A673 (cell line): ENCODE data around the gene NKX2-4. TPM values are rescaled to one million over a fixed set of nuclear protein-coding genes. Genes with fewer than 3 reads are reported as not detected.

Experiments used
- BruUV-seq: library from RNA; stranded (reverse); fragments of 400-500 nt; replicated peaks from 2 replicates; lab custom pipeline; 2021; lab: Mats Ljungman, UMichigan
- CTCF ChIA-PET: fragments of 300-600 bp; sonication (Branson Sonifier 250); formaldehyde crosslinking; loops from one replicate; lab custom pipeline; 2022; ENCODE audit warnings: antibody characterized with exemption; lab: Charles Lee
- POLR2A ChIA-PET: fragments of 300-600 bp; sonication (Branson Sonifier 250); formaldehyde crosslinking; loops from one replicate; lab custom pipeline; 2022; ENCODE audit warnings: antibody characterized with exemption; ENCODE audit not compliant: low non-redundant PET; lab: Charles Lee
- DNase-seq: peaks from one replicate; pipeline ENCODE4 v3.0.0-alpha.2; 2015; ENCODE audit warnings: low spot score
- H3K27ac ChIP-seq: fragments of 200-600 bp; sonication (generic); 2 replicates; pipeline ENCODE4 v1.5.1; 2016; ENCODE audit warnings: mixed run types, low read depth, mild to moderate bottlenecking, mixed read lengths, antibody characterized with exemption, low read length; ENCODE audit not compliant: poor library complexity, severe bottlenecking
- H3K27me3 ChIP-seq: fragments of 200-600 bp; sonication (generic); replicated peaks from 2 replicates; pipeline ENCODE4 v1.6.1; 2017; ENCODE audit warnings: mixed run types, low read depth, mild to moderate bottlenecking, mixed read lengths, antibody characterized with exemption, low read length; ENCODE audit not compliant: insufficient read depth, poor library complexity
- H3K36me3 ChIP-seq: fragments of 200-600 bp; sonication (generic); 2 replicates; pipeline ENCODE4 v1.6.1; 2016; ENCODE audit warnings: mixed run types, mild to moderate bottlenecking, mixed read lengths, antibody characterized with exemption, low read length; ENCODE audit not compliant: insufficient read depth, poor library complexity, severe bottlenecking
- H3K4me1 ChIP-seq: fragments of 200-600 bp; sonication (generic); 2 replicates; pipeline ENCODE4 v1.6.1; 2017; ENCODE audit warnings: mixed run types, mild to moderate bottlenecking, mixed read lengths, antibody characterized with exemption, low read length; ENCODE audit not compliant: insufficient read depth, poor library complexity, severe bottlenecking
- H3K4me3 ChIP-seq: fragments of 200-600 bp; sonication (generic); 2 replicates; pipeline ENCODE4 v1.5.1; 2016; ENCODE audit warnings: low read depth, mixed run types, mild to moderate bottlenecking, mixed read lengths, low read length; ENCODE audit not compliant: poor library complexity, severe bottlenecking
- H3K9me3 ChIP-seq: fragments of 200-600 bp; sonication (generic); 2 replicates; pipeline ENCODE4 v1.6.1; 2016; ENCODE audit warnings: mixed run types, low read depth, mild to moderate bottlenecking, mixed read lengths, antibody characterized with exemption, low read length; ENCODE audit not compliant: poor library complexity, severe bottlenecking
- CTCF ChIP-seq: fragments of 300-800, 200-600 bp; sonication (generic); conservative IDR thresholded peaks from 2 replicates; pipeline ENCODE4 v1.5.1; 2017; ENCODE audit warnings: low read depth, mild to moderate bottlenecking, antibody characterized with exemption, low read length, moderate library complexity, mixed read lengths
- EZH2 ChIP-seq: fragments of 200-600 bp; sonication (generic); IDR thresholded peaks from 2 replicates; pipeline ENCODE4 v1.6.1; 2017; ENCODE audit warnings: borderline replicate concordance, low read depth, mild to moderate bottlenecking, mixed read lengths, antibody characterized with exemption, low read length; ENCODE audit not compliant: poor library complexity, severe bottlenecking
- intact Hi-C: fragments of 100-400 bp; cut with micrococcal nuclease; formaldehyde crosslinking; loops from one replicate; pipeline ENCODE4 v1.10.0; 2022; ENCODE audit not compliant: unreplicated experiment
- total RNA-seq: library from RNA; stranded (reverse); gene quantifications from 2 replicates; pipeline ENCODE4 v1.2.3, GENCODE V29; 2021

NKX2-4 gene
- total RNA-seq, 1 experiment from 2014 or later: 0.13 TPM

GRCh38 chr20:21357844-21358243 lies 39.5 kb downstream of the NKX2-4 start:
- H3K27ac ChIP-seq: no peak overlapping the region
- no peak for TF ChIP-seq EZH2
- TF ChIP-seq CTCF: no peak
- CTCF ChIA-PET: no interaction called here
- H3K36me3 ChIP-seq: peaks cover 47% of the 10 kb centered on the region
- H3K27me3 ChIP-seq: no peaks in the 10 kb centered on the region
- DNase-seq: peak; percentile 17
- H3K9me3 ChIP-seq: no peaks in the 10 kb centered on the region
- BruUV-seq: no TSS peak
- POLR2A ChIA-PET: no interaction called here
- peaks cover 19% of the 10 kb centered on the region for H3K4me1 ChIP-seq
- no peak overlapping the region for H3K4me3 ChIP-seq
- intact Hi-C loops: no loop called here

DNA sequence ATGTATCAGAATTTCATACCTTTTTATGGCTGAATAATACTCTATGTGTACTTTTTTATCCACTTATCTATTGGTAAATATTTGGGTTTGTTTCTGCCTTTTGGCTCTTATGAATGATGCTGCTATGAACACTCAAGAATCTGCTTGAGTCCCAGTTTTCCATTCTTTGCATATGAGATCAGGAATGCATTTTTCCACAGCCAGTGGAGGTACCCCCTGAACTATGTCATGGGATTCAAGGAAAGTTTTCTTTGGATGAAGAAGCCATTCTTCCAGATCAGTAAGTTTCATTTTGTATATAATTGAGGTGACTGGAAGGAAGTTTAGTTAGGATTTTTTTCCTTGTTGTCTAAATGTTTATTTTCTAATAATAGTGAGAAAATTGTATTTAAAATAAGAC lies 40.9 kb downstream of the NKX2-4 start:
- Histone ChIP-seq H3K27ac (peak overlapping the region; percentile 14), H3K27me3 (no peaks in the 10 kb centered on the region), H3K36me3 (peaks cover 47% of the 10 kb centered on the region), H3K4me3 (no peak overlapping the region), H3K4me1 (peaks cover 19% of the 10 kb centered on the region), H3K9me3 (no peaks in the 10 kb centered on the region)
- no peak for DNase-seq
- TF ChIP-seq CTCF (no peak), EZH2 (no peak)
- BruUV-seq: no TSS peak
- intact Hi-C loops: no loop called here
- ChIA-PET POLR2A (no interaction called here), CTCF (no interaction called here)

DNA sequence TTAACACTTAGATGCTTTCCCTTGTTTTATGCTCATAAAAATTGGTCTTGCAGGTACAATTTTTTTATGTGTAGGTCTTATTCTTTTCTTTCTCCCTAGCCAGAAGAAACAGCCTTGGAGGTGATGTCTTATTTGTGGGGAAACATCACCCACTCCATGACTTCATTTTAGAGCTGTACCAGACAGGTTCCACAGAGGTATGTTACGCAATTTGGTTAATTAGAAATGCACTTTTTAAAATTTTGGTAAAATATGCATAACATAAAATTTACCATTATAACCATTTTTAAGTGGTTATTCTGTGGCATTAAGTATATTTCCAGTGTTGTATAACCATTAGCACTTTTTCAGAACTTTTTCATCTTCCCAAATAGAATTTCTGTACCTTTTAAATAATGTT lies 41.3 kb downstream of the NKX2-4 start:
- BruUV-seq: no TSS peak
- intact Hi-C loops: no loop called here
- Histone ChIP-seq H3K36me3 (peaks cover 49% of the 10 kb centered on the region), H3K4me3 (no peak overlapping the region), H3K27me3 (no peaks in the 10 kb centered on the region), H3K9me3 (no peaks in the 10 kb centered on the region), H3K4me1 (peaks cover 19% of the 10 kb centered on the region), H3K27ac (no peak overlapping the region)
- no peak for TF ChIP-seq CTCF
- TF ChIP-seq EZH2: no peak
- no peak for DNase-seq
- ChIA-PET POLR2A (no interaction called here), CTCF (no interaction called here)
